GF-D8 (cell line): ENCODE data around the gene GADL1.
A peak's percentile ranks its signal among the peaks of the same experiment; 100 is the strongest.

Experiments used
- DNase-seq: peaks from one replicate; lab custom pipeline; 2025; lab: John Stamatoyannopoulos, UW

GADL1 gene

GRCh38 chr3:30760040-30760695 lies 134.3 kb downstream of the GADL1 start:
- no peak for DNase-seq

- no peak for DNase-seq
These were observed 138.2 kb downstream of the GADL1 start for GRCh38 chr3:30756218-30756617.

GRCh38 chr3:30754426-30754825 lies 140.0 kb downstream of the GADL1 start:
- no peak for DNase-seq

GRCh38 chr3:30753766-30754165 lies 140.7 kb downstream of the GADL1 start:
- DNase-seq: no peak

- DNase-seq: peak; percentile 14
These were observed 141.5 kb downstream of the GADL1 start for GRCh38 chr3:30752970-30753369.

- no peak for DNase-seq
These were observed 142.0 kb downstream of the GADL1 start for GRCh38 chr3:30752491-30752890.

- no peak for DNase-seq
These were observed 142.7 kb downstream of the GADL1 start for GRCh38 chr3:30751610-30752299.

- DNase-seq: no peak
These were observed 143.5 kb downstream of the GADL1 start for GRCh38 chr3:30750967-30751366.

GRCh38 chr3:30749230-30749629 lies 145.2 kb downstream of the GADL1 start:
- no peak for DNase-seq

- DNase-seq: no peak
These were observed 146.6 kb downstream of the GADL1 start for GRCh38 chr3:30747771-30748281.

- no peak for DNase-seq
These were observed 150.7 kb downstream of the GADL1 start for GRCh38 chr3:30743641-30744317.

GRCh38 chr3:30742796-30743619 lies 151.5 kb downstream of the GADL1 start:
- no peak for DNase-seq

- no peak for DNase-seq
These were observed 152.6 kb downstream of the GADL1 start for GRCh38 chr3:30741889-30742288.

GRCh38 chr3:30738605-30739004 lies 155.9 kb downstream of the GADL1 start:
- DNase-seq: no peak

GRCh38 chr3:30737743-30738499 lies 156.5 kb downstream of the GADL1 start:
- DNase-seq: no peak

GRCh38 chr3:30733696-30734095 lies 160.8 kb downstream of the GADL1 start:
- no peak for DNase-seq

GRCh38 chr3:30733209-30733608 lies 161.3 kb downstream of the GADL1 start:
- no peak for DNase-seq

GRCh38 chr3:30730967-30731366 lies 163.5 kb downstream of the GADL1 start:
- no peak for DNase-seq

GRCh38 chr3:30729936-30730335 lies 164.5 kb downstream of the GADL1 start:
- no peak for DNase-seq

- no peak for DNase-seq
These were observed 164.9 kb downstream of the GADL1 start for GRCh38 chr3:30729512-30729911.

- no peak for DNase-seq
These were observed 166.3 kb downstream of the GADL1 start for GRCh38 chr3:30728143-30728542.
